UCSD-AML1 (cell line): ENCODE data around the gene OTOGL.

Source experiments
- DNase-seq: peaks from one replicate; lab custom pipeline; 2025; ENCODE audit not compliant: unreplicated experiment; lab: John Stamatoyannopoulos, UW

Gene OTOGL

DNA sequence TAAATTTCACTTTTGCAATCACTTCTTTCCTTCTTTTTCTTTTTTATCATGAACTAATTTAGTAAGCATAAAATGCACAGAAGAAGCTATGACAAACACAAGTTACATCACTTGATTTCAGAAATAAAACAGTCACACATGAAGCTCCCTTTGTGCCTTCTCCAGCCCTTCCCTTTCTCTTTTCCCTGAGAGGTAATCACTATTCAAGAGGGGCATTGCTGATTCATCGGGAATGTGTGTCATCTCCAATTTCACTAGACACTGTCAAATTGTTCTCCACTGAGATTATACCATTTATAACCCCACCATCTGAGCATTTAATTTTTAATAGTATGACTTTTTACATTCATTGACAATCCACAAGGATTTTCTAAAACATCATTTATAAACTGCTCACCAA lies 253.1 kb downstream of the OTOGL start:
- DNase-seq: no peak

DNA sequence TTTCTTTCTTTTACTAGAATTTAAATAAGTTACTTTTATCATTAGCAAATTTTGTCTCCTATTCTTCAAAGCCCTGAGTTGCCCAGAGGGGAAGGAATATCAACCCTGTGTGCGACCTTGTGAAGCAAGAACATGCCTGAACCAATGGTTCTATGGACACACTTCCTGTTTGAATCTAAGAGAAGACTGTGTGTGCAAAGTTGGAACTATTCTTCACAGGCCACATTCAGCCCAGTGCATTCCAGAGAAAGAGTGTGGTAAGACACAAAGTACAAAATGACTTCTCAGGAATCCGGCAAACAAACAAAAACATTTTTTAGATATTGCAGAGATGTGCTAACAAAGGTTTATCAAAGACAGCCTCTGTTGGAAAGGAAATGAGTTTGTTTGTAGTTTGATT lies 253.9 kb downstream of the OTOGL start:
- no peak for DNase-seq

DNA sequence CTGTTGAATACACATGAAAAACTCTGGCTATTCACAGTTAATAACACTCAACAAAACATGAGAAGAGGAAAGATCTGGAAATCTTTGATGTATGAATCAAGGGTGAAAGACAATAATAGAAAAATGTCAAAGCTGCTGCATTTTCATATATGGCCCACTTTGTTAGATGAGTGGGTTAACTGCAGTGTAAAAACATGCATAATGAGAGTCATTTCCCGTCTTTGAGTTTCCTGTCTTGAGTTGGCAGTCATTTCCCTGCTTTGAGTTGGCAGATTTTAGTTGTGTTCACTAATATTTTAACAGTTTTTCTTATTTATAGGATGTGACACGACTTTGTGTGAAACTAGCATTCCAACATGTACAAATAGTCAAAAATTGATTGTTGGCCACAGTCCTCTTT lies 256.8 kb downstream of the OTOGL start:
- no peak for DNase-seq

DNA sequence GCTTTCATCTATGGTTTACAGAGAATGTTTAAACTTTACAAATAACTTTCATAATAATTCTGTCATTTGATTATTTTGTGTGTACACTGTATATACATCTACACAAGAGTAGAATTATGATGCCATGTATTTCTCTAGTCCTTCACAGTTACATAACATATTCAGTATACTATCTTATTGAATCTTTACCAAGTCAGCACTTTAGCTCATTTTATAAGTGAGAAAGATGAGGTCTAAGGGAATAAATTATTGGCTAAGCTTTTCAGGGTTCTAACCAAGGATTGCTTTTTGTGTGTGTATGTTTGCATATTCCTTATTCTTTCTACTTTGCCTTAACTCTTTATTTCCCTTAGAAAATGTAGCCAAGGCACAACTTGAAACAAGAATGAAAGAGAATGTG lies 260.4 kb downstream of the OTOGL start:
- no peak for DNase-seq

DNA sequence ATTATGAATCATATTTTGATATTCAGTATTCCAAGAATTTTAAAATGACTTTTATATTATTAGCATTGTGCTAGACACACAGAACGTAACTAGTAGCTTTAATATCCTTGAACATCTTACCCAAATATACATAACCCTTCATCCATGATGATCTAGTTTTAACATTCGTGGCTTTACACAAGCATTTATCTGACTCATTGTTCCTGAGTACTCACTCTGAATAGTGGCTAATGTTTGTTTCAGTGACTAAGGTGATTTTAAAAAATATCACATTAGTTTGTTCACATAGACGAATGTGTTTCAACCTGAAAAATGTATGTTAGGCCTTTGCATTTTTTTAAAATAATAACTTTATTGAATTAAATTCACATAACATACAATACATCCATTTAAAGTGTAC lies 264.7 kb downstream of the OTOGL start:
- no peak for DNase-seq

DNA sequence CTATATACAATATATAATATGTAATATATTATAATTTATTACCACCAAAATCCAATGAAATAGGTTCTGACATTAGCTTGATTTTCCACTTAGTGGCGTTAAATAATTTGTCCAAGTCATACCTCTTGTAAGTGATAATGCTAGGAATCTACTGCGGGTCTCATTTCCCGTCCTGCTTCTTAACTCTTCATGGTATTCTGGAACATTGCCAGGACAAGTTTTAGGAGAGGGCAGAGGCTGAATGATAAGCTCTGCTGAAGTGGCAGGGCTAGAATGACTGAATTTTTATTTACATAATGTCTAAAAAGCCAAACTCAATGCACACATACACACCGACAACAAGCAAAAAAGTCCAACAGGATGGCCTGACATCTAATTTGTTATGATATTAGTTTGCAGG lies 274.3 kb downstream of the OTOGL start:
- no peak for DNase-seq

DNA sequence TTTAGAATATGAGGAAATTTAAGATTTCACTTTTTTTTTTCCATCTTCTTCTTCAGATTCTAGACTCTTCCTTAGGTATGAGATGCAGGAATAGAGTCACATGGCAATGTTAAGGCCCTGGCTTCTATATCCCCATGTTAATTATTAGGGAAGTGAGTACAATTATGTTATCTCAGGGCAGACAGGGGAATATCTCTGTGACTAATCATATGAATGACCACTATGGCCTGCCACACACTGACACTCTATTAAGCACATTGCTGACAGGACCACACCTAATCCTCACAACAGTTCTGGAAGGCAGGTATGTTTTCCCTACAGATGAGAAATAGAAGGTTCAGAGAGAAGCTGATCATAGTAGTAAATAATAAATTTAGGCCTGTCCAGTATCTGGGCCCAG lies 275.3 kb downstream of the OTOGL start:
- DNase-seq: no peak

DNA sequence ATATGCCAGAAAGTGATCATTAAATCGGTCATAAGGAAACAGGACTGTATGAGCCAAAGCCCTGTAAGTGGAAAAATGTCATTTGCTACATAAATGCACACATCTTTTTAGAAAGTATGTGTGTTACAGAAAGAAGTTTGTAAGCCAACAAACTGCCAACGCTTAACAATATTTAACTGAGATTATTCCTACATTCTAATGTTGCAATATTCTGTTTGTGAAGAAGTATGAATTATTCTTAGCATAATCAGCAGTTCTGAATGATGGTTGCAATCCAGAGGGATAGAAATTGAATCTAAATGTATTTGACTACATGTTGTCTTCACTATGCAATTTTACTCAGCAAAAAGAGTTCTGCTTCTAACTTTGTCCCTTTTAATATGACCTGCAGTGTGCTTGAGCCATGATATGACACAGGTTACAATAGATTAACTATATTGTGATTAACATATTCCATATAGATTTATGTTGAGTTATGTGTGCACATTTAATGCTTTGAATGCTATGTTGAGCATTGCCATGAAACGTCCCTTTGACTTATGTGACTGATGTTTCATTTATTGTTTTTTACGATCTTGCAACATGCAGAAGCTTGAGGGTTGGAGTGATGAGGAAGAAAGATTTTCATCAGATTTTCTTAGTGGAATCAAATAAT lies 277.9 kb downstream of the OTOGL start:
- DNase-seq: no peak

DNA sequence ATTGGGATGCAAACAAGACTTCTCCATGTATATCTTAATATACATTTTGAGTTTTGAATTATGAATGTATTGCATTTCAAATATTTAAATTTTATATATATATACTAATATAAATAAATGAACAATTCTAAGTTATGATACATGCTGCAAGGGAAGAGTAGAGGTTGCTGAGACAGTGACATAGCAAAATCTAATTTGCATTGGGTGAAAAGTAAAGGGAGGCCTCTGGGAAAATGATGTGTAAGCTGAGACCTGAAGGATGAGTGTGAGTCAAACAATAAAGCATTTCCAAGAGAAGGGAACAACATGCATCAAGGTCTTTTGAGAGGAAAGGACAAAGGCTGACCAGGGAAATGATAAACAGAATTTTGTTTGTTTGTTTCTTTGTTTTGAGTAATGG lies 281.8 kb downstream of the OTOGL start:
- no peak for DNase-seq

DNA sequence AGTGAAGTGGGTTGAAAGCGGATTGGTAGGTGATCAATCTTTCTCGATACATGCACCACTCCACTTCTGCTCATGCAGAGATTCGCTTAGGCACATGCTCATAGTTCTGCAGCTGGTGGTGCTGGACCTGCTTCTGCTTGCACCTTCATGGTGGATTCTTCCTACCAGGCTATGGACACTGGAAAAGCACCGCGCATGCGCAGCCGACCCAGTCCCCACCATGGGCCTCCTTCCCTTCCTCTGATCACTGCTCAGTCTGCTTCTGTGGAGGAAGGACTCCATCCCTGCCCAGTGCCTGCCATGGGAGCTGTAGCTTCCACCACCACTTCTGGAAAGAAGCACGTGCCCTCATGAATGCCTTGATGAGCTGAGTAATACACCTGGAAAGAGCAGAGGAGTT lies 282.9 kb downstream of the OTOGL start:
- DNase-seq: peak; percentile 4

DNA sequence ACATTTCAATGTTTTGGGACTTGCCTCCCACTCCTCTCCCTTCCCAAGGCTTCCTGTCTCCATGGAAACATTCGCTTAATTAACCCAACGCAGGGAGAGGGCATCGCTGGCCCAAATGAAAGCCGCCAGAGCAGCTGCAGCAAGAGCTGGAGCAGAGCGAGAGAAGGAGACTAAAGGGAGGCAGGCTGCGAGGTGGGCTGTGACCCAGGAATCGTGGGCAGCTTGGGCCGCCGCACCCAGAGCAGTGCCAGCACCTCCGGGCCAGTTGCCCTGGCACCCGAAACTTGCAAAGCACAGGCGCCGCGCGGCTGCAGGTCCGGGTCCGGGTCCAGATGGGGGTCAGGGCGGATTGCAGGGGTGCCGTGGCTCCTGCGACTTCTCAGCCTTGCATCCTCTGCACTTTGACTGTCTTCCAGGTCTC lies 301.2 kb downstream of the OTOGL start:
- no peak for DNase-seq

DNA sequence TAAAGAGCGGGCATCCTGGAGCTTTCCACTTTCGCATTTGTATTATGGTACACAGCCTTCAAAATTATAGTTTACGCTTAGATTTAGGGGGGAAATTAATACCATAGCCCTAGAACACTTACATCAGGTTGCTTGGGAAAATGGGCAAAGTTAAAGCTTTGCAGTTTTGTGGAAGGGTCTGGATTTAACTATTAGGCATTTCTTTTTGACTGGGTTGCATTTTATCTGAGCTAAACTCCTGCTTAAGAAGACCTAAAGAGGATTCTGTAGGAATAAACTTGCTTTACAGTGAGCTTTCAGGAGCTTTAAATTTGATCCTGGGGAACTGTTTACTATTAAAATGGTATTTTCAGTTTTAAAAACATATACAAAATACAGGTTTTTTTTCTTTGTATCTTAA lies 301.9 kb downstream of the OTOGL start:
- DNase-seq: no peak

DNA sequence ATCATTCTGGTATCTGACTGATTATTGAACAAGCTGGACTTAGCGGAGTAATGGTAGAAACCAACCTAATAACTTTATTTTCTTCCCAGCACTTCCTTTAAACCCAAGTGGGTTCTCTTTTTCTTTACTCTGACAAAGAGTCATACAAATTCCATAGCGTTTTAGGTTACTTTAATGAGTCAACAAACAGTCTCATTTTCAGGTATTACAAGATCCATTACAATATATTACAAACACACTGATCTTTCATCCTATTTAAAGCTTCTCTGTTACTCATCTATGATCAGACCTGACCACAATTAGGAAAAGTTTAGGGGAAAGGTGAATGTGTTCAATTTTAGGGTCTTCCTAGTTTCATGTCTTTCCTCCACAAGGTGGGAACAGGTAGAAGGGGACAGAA lies 305.3 kb downstream of the OTOGL start:
- DNase-seq: no peak

DNA sequence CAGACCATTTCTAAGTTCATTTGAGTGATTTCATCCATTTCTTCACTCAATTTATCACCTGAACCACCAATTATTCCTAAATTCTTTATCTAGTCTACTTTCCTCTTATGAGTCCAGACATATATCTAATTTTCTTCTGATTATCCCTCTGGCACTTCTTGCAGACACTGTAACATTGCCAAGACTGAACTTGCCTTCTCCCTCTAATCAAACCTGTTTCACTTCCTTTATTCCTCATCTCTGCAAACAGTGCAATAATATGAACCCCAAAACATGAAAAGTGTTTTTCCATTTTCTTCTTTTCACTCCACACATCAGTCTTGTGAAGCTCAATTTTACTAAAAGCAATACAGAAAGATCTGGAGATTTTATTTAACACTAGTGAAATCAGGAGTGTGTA lies 306.9 kb downstream of the OTOGL start:
- no peak for DNase-seq

DNA sequence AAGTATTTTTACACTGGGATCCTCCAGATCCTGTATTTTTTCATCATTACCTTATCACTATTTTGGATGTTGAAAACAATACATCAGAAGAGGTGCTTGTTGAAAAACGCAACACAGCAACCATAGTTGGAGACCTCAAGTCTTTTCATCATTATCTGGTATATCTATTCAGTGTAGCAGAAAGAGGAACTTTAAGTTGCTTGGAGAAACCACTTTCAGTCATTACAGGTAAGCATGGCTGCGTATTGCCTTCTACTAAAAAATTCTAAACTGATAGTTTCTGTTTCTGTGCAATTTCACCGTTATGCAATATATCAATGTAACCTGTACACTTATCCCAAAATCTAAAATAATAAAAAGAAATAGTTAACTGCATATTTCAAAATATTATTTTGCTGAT lies 312.4 kb downstream of the OTOGL start:
- DNase-seq: no peak

DNA sequence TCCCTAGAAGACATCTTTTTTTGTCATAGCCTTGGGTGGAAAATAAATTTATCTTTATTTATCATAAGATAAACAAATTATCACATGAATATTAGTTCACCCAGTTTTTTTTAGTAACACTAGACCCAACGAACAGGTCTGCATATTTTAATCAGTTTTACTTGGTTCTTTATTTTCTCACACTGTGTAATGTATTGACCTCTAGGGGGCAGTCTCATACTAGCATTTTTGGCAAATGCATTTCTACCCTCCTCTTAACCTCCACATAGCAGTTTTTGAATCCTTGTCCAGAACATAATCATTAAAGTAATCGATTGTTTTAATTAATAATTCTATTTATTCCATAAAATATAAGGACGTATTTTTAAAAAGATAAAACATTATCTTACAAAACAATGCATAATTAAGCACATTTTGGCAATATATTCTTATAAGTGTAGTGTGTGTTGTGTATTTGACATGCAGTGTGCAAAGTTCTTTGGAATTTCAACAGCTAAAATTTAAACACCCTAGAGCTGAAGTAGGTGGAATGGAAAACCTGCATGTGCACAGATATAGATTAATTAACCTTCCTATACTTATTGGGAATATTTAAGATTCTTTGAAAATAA lies 313.1 kb downstream of the OTOGL start:
- DNase-seq: no peak

DNA sequence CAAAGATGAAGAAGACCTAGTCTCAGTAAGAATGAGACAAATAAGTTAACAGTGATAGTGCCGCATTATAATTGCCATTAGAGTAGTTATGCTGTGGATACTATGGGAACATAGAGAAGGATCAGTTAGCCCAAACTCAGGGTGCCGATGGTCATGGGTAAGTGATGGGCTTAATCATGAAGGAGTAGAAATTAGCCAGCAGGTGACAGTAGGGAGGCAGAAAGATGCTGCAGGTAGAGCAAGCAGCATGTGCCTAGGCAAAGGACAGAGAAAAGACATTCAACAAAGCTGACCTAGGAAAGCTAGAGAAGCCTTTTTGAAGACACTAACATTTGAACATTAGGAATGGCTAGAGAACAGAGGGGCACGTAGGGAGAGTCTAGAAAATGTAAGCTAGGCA lies 314.1 kb downstream of the OTOGL start:
- DNase-seq: no peak

DNA sequence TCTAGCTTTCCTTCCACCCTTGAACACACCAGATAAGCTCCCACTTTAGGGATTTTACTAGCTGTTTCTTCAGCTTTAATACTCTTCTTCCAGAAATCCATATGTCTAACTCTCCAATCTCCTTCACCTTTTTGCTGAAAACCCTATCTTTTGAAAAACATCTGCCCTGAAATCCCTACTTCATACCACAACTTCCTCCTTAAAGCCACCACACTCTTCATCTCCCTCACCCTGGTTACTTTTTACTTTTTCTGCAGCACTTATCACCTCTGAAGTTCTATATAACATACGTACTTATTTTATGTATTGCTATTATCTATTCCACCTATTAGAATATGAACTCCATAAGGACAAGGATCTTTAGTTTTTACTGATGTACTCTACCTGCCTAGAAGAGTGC lies 316.1 kb downstream of the OTOGL start:
- no peak for DNase-seq

DNA sequence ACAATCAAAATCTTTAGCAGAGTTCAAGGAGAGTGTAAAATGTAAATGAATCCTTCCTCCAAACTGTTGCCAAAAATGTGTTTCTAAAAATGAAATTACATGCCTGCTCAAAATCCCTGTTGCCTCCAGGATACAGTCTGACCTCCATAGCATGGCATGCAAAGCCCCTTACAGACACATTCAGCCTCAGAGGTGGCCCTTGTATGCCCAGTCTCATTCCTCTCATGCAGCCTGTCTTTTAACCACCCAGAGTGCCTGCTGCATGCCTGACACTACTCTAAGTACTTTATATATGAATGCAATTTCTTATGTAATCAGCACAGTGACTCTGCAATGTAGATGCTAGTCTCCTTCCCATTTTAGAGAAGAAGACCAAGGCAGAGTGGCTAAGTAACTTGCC lies 320.3 kb downstream of the OTOGL start:
- DNase-seq: peak; percentile 2

DNA sequence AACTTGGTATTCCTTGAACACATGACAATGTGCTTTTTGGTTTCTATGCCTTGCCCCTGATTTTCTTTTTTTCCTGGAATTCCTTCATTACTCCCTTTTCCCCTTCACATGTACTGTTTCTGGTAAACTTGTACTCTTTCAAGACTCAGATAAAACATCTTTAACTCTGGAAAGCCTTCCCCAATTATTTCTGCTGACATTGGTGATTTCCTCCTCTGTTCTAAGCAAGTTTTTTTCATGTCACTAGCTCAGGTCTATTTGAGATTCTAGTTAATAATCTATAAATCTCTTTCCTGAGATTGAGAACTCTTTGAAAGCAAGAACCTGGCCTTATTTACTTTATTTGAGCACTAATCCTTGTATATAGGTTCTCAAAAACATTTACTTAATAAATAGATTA lies 320.7 kb downstream of the OTOGL start:
- DNase-seq: no peak

DNA sequence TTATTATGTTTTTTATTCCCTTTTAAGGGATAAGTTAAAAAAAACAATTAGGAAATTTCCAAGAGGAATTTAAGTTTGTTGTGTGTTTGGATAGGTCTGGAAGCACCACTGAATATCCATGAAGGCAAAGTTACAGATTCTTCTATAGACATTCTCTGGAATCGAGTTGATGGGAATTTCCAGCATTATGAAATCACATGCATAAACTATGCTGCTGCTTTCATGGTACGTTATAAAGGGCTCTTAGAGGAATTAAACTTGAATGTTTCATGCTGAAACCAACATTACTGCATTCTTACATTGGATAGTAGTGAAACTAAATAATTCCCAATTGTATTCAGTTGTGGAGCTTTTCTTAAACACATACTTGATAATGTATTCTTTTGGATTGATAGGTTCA lies 323.2 kb downstream of the OTOGL start:
- DNase-seq: no peak
